ENCODE data around the gene UMPS.

Gene UMPS

GRCh38 chr3:124730129-124730940, at the start of gene UMPS:
Gene UMPS, plus strand, starts transcription at chr3:124730452. Its CDS starts 20 bp downstream, at chr3:124730472.
- DNase-seq (ENCODE audit: low spot score), result peak; percentile 83

- no peak for DNase-seq (ENCODE audit: low spot score)
These were observed 49.7 kb upstream of the UMPS start for GRCh38 chr3:124680521-124680920.

GRCh38 chr3:124682263-124682662, 48.0 kb upstream of the UMPS start:
- DNase-seq (ENCODE audit: low spot score), result no peak

GRCh38 chr3:124684459-124684858, 45.8 kb upstream of the UMPS start:
- no peak for DNase-seq (ENCODE audit: low spot score)

- no peak for DNase-seq (ENCODE audit: low spot score)
These were observed 45.2 kb upstream of the UMPS start for GRCh38 chr3:124685067-124685466.

- no peak for DNase-seq (ENCODE audit: low spot score)
These were observed 44.8 kb upstream of the UMPS start for GRCh38 chr3:124685481-124685880.

- DNase-seq (ENCODE audit: low spot score), result no peak
These were observed 44.1 kb upstream of the UMPS start for GRCh38 chr3:124686028-124686670.

- DNase-seq (ENCODE audit: low spot score), result peak; percentile 68
These were observed 41.4 kb upstream of the UMPS start for GRCh38 chr3:124688581-124689454.

GRCh38 chr3:124691599-124691998, 38.7 kb upstream of the UMPS start:
- DNase-seq (ENCODE audit: low spot score), result no peak

GRCh38 chr3:124694486-124694885, 35.8 kb upstream of the UMPS start:
- no peak for DNase-seq (ENCODE audit: low spot score)

GRCh38 chr3:124695369-124695768, 34.9 kb upstream of the UMPS start:
- no peak for DNase-seq (ENCODE audit: low spot score)

GRCh38 chr3:124696006-124696405, 34.2 kb upstream of the UMPS start:
- no peak for DNase-seq (ENCODE audit: low spot score)

- DNase-seq (ENCODE audit: low spot score), result no peak
These were observed 33.0 kb upstream of the UMPS start for GRCh38 chr3:124697302-124697701.

- DNase-seq (ENCODE audit: low spot score), result no peak
These were observed 32.1 kb upstream of the UMPS start for GRCh38 chr3:124698030-124698770.

- no peak for DNase-seq (ENCODE audit: low spot score)
These were observed 31.2 kb upstream of the UMPS start for GRCh38 chr3:124699051-124699450.

GRCh38 chr3:124699686-124700396, 30.4 kb upstream of the UMPS start:
- no peak for DNase-seq (ENCODE audit: low spot score)

GRCh38 chr3:124700880-124701684, 29.2 kb upstream of the UMPS start:
- DNase-seq (ENCODE audit: low spot score), result peak; percentile 25

GRCh38 chr3:124701687-124702086, 28.6 kb upstream of the UMPS start:
- DNase-seq (ENCODE audit: low spot score), result no peak

GRCh38 chr3:124702950-124703349, 27.3 kb upstream of the UMPS start:
- no peak for DNase-seq (ENCODE audit: low spot score)

GRCh38 chr3:124705552-124705951, 24.7 kb upstream of the UMPS start:
- DNase-seq (ENCODE audit: low spot score), result no peak
